ENCODE results near the gene ZFP42. TPM values are rescaled to one million over a fixed set of nuclear protein-coding genes. Genes with fewer than 3 reads are reported as not detected.

ZFP42 gene
- total and polyA plus RNA-seq, 2 donors (not counting 1 experiment from before 2014, with no cell fraction given): not detected

DNA sequence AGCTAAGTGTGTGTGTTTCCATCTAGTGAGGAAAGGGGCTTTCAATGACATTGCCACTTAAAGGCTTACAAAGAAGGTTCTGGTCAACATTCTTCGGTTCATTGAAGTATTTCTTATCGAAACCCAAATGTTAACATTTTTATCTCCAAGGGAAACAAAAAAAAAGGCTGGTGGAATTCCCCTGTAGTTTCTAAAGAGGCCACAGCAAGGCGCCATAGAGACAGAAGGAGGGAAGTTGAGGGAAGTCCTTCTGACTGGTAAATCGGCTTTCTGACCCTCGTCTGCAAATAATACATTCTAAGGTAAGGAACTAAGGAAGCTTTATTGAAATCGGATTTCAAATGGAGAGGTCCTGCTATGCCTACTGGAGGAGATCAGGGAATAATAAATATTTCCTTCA, 1.7 kb upstream of the ZFP42 start:
- no peak overlapping the region for H3K4me3 Mint-ChIP-seq
- H3K4me2 ChIP-seq (replicated peaks; ENCODE audit: low read depth, low read length, poor library complexity, severe bottlenecking): no peak overlapping the region
- 33% methylated on average over 1 of the region's 6 CpGs for WGBS (ENCODE audit: insufficient coverage)

More for the DNA sequence above, 1.7 kb upstream of the ZFP42 start:
- H3K9me3 Mint-ChIP-seq (ENCODE audit: insufficient read depth): peaks cover 6% of the 10 kb centered on the region
- H3K27ac Mint-ChIP-seq: no peak overlapping the region
- CTCF ChIA-PET: no interaction called here
- Histone ChIP-seq H4K20me1 (ENCODE audit: control insufficient read depth, insufficient read depth, low read length, poor library complexity, severe bottlenecking) (no peaks in the 10 kb centered on the region), H3K4me1 (ENCODE audit: control insufficient read depth in 2 of 2, insufficient read depth in 2 of 2, low read length in 2 of 2) (no peaks in the 10 kb centered on the region), H2AFZ (ENCODE audit: insufficient read depth, low read depth, low read length, poor library complexity, severe bottlenecking) (no peak overlapping the region), H3K9me3 (ENCODE audit: control extremely low read depth in 1 of 3, control insufficient read depth in 2 of 3, insufficient read depth in 1 of 3, low read length in 2 of 3) (peaks cover 0 to 39% (median 3%) of the 10 kb centered on the region in 3 donors), H3K27ac (ENCODE audit: low read length in 2 of 2) (no peak overlapping the region), H3K79me2 (ENCODE audit: control insufficient read depth, insufficient read depth, low read length) (no peaks in the 10 kb centered on the region), H3K4me3 (ENCODE audit: control extremely low read depth in 1 of 5, extremely low read depth in 1 of 5, insufficient read depth in 1 of 5, low read depth in 2 of 5, low read length in 4 of 5) (no peak overlapping the region), H3K27me3 (replicated peaks in 1 of 4; ENCODE audit: control extremely low read depth in 1 of 4, control insufficient read depth in 3 of 4, insufficient read depth in 4 of 4, low read length in 3 of 4) (peaks cover 0 to 3% (median 0%) of the 10 kb centered on the region in 4 experiments), H3K36me3 (replicated peaks in 1 of 2; ENCODE audit: control extremely low read depth in 1 of 2, control insufficient read depth in 1 of 2, extremely low read depth in 1 of 2, insufficient read depth in 2 of 2, low read length in 1 of 2) (no peaks in the 10 kb centered on the region), H3K9ac (ENCODE audit: low read length) (no peak overlapping the region)
- no peaks in the 10 kb centered on the region for H3K4me1 Mint-ChIP-seq
- intact Hi-C loops (cut with micrococcal nuclease): no loop called here
- TF ChIP-seq CTCF (IDR thresholded peaks at IDR 0.05) (no peak), EZH2 (IDR thresholded peaks at IDR 0.05; ENCODE audit: borderline replicate concordance, insufficient read depth, low read depth, low read length, poor library complexity, severe bottlenecking) (no peak)
- peaks cover 3% of the 10 kb centered on the region for H3K27me3 Mint-ChIP-seq
- ATAC-seq (ENCODE audit: low read depth) (no peak), DNase-seq (no peak)
- POLR2A ChIA-PET: no interaction called here

Data from B cell (primary cell).